ENCODE data around the gene SCOC. TPM values are rescaled to one million over a fixed set of nuclear protein-coding genes. Genes with fewer than 3 reads are reported as not detected.

The SCOC gene
- total RNA-seq = 58.3 and 59.3 TPM in 2 replicates

GRCh38 chr4:140373328-140374129, at the start of gene SCOC:
TSS of gene SCOC (plus strand) at chr4:140373646. CDS start at chr4:140379171, 5,525 bp downstream.

DNA sequence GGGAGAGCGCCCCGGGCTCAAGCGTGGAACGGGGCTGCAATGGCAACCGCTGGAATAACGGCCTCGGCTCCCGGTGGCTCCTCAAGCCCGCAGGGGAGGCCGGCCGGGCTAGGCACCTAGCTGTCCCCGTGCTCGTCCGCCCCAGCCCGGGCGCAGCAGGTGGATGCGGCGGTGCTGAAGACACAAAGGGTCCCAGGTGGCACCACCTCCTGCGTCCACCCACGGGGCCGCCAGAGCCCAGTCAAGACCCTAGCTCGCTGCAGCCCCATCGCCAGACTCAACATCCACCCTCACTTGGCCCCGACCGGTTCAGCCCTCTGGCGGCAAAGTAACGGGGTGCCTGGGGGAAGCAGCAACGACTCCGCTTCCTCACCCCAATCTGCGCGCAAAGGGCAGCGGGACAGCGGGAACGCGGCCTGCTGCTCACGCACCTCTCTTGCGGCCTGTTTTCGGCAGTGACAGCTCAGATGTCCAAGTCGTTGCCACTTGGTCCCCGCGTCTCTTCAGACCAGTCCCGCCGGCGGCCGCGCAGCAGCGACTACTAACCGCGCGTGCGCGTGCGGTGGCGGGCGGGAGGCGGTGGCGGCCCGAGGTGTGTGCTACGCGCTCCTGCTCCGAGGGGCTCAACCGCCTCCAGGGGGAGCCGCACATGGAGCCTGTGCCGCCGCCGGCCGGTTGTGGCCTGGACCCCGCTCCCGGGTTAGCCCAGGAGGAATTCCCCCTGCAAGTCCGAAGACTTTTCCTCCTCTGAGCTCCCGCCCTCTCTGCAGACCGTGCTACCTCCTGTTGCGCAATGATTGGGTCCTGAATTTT, 53.9 kb downstream of the SCOC start, which contains the start of gene CLGN:
TSS of gene CLGN (minus strand) at position 543 of the 813 bp plus-strand sequence. CDS start 14,570 bp downstream, outside the sequence.

Other genes starting within 250 kb of the SCOC start
- 1.6 and 2.1 TPM in 2 replicates for gene MAML3, start 219.5 kb upstream of the SCOC start, total RNA-seq
- not detected in 2 replicates for gene CLGN, start 54.0 kb downstream of the SCOC start, total RNA-seq
- gene MGAT4D, start 124.6 kb downstream of the SCOC start, total RNA-seq = not detected in 2 replicates
- gene ELMOD2, start 150.5 kb downstream of the SCOC start, total RNA-seq = 27.8 and 34.5 TPM in 2 replicates
- gene UCP1, start 195.3 kb downstream of the SCOC start, total RNA-seq = not detected in 2 replicates

Data from cardiac atrium fibroblast (primary cell).